Measurements from ENCODE around the gene ADCY1. TPM values are rescaled to one million over a fixed set of nuclear protein-coding genes. Genes with fewer than 3 reads are reported as not detected.

The ADCY1 gene
- total RNA-seq, 2 donors from 2014 or later, result 0.87 to 1.2 TPM

- no peak for ATAC-seq
- intact Hi-C loops (cut with DNase I, micrococcal nuclease), result no loop called here
- DNase-seq, result no peak
Measured at GRCh38 chr7:45575501-45576248, 1.5 kb downstream of the ADCY1 start.

GRCh38 chr7:45576249-45576929, 2.2 kb downstream of the ADCY1 start:
- no peak for DNase-seq
- intact Hi-C loops (cut with DNase I, micrococcal nuclease), result no loop called here
- ATAC-seq, result no peak

- DNase-seq (no peak), ATAC-seq (no peak)
- intact Hi-C loops (cut with DNase I, micrococcal nuclease), result no loop called here
Measured at GRCh38 chr7:45578022-45578421, 3.9 kb downstream of the ADCY1 start.

GRCh38 chr7:45578467-45578866, 4.3 kb downstream of the ADCY1 start:
- intact Hi-C loops (cut with DNase I, micrococcal nuclease), result no loop called here
- no peak for DNase-seq
- no peak for ATAC-seq

- intact Hi-C loops (cut with DNase I, micrococcal nuclease), result no loop called here
- DNase-seq, result no peak
- ATAC-seq, result no peak
Measured at GRCh38 chr7:45579391-45579801, 5.2 kb downstream of the ADCY1 start.

- intact Hi-C loops (cut with DNase I, micrococcal nuclease), result no loop called here
- ATAC-seq (no peak), DNase-seq (no peak)
Measured at GRCh38 chr7:45580053-45580872, 6.1 kb downstream of the ADCY1 start.

GRCh38 chr7:45581271-45581780, 7.2 kb downstream of the ADCY1 start:
- no peak for ATAC-seq
- no peak for DNase-seq
- intact Hi-C loops (cut with DNase I, micrococcal nuclease), result no loop called here

- ATAC-seq, result no peak
- intact Hi-C loops (cut with DNase I, micrococcal nuclease), result no loop called here
- no peak for DNase-seq
Measured at GRCh38 chr7:45582136-45582749, 8.1 kb downstream of the ADCY1 start.

GRCh38 chr7:45582868-45583277, 8.7 kb downstream of the ADCY1 start:
- ATAC-seq (no peak), DNase-seq (no peak)
- intact Hi-C loops (cut with DNase I, micrococcal nuclease), result no loop called here

GRCh38 chr7:45583296-45583695, 9.1 kb downstream of the ADCY1 start:
- ATAC-seq, result no peak
- intact Hi-C loops (cut with DNase I, micrococcal nuclease), result no loop called here
- DNase-seq, result no peak

- ATAC-seq, result no peak
- intact Hi-C loops (cut with DNase I, micrococcal nuclease), result no loop called here
- DNase-seq, result no peak
Measured at GRCh38 chr7:45584261-45585210, 10.4 kb downstream of the ADCY1 start.

- no peak for ATAC-seq
- DNase-seq, result no peak
- intact Hi-C loops (cut with DNase I, micrococcal nuclease), result no loop called here
Measured at GRCh38 chr7:45585628-45586027, 11.5 kb downstream of the ADCY1 start.

- intact Hi-C loops (cut with DNase I, micrococcal nuclease), result no loop called here
- ATAC-seq, result no peak
- DNase-seq, result no peak
Measured at GRCh38 chr7:45586542-45587520, 12.7 kb downstream of the ADCY1 start.

GRCh38 chr7:45588466-45588865, 14.3 kb downstream of the ADCY1 start:
- ATAC-seq, result no peak
- DNase-seq, result no peak
- intact Hi-C loops (cut with DNase I, micrococcal nuclease), result no loop called here

- DNase-seq (no peak), ATAC-seq (no peak)
- intact Hi-C loops (cut with DNase I, micrococcal nuclease), result no loop called here
Measured at GRCh38 chr7:45589061-45589460, 14.9 kb downstream of the ADCY1 start.

GRCh38 chr7:45589915-45590678, 15.9 kb downstream of the ADCY1 start:
- DNase-seq (no peak), ATAC-seq (no peak)
- intact Hi-C loops (cut with DNase I, micrococcal nuclease), result no loop called here

Data from left colon (tissue), 2 donors.